Ishikawa (cell line): ENCODE measurements around the gene BLMH.

Source experiments
- CREB1 ChIP-seq: IDR thresholded peaks from 2 replicates; pipeline ENCODE4 v1.6.1; 2012; ENCODE audit warnings: low read depth
- EP300 ChIP-seq: IDR thresholded peaks from 2 replicates; pipeline ENCODE4 v1.6.1; 2012; ENCODE audit warnings: borderline replicate concordance
- RAD21 ChIP-seq: IDR thresholded peaks from 2 replicates; pipeline ENCODE4 v1.6.1; 2012; ENCODE audit warnings: low read depth
- TAF1 ChIP-seq: IDR thresholded peaks from 2 replicates; pipeline ENCODE4 v1.6.1; 2012; ENCODE audit warnings: low read depth, mild to moderate bottlenecking
- TF ChIP-seq, protein P1 (sequence below): IDR thresholded peaks from 2 replicates; pipeline ENCODE4 v1.6.1; 2012
- TF ChIP-seq, protein P2 (sequence below): IDR thresholded peaks from 2 replicates; pipeline ENCODE4 v1.6.1; 2012; ENCODE audit warnings: low read depth, mild to moderate bottlenecking
- TF ChIP-seq, protein P3 (sequence below): IDR thresholded peaks from 2 replicates; pipeline ENCODE4 v1.6.1; 2012

DNA sequence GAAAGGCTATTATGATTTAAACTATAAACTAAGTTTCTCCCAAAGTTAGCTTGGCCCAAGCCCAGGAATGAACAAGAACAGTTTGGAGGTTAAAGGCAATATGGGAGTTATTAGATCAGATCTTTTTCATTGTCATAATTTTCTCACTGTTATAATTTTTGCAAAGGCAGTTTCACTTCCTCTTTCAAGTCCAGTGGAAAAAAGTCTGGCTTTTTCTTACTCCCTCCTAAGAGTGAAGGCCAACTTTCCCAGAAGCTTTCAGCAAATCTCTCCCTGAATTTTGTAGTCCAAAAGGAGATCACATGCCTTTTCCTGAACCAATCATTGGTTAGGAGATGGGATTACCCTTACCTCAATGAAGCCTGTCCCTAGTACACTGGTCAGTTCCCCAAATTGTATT is 9.1 kb upstream of the BLMH start:
- TF ChIP-seq RAD21, result no peak
- TF ChIP-seq, protein P1, sequence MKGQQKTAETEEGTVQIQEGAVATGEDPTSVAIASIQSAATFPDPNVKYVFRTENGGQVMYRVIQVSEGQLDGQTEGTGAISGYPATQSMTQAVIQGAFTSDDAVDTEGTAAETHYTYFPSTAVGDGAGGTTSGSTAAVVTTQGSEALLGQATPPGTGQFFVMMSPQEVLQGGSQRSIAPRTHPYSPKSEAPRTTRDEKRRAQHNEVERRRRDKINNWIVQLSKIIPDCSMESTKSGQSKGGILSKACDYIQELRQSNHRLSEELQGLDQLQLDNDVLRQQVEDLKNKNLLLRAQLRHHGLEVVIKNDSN, result no peak
- TF ChIP-seq, protein P2, sequence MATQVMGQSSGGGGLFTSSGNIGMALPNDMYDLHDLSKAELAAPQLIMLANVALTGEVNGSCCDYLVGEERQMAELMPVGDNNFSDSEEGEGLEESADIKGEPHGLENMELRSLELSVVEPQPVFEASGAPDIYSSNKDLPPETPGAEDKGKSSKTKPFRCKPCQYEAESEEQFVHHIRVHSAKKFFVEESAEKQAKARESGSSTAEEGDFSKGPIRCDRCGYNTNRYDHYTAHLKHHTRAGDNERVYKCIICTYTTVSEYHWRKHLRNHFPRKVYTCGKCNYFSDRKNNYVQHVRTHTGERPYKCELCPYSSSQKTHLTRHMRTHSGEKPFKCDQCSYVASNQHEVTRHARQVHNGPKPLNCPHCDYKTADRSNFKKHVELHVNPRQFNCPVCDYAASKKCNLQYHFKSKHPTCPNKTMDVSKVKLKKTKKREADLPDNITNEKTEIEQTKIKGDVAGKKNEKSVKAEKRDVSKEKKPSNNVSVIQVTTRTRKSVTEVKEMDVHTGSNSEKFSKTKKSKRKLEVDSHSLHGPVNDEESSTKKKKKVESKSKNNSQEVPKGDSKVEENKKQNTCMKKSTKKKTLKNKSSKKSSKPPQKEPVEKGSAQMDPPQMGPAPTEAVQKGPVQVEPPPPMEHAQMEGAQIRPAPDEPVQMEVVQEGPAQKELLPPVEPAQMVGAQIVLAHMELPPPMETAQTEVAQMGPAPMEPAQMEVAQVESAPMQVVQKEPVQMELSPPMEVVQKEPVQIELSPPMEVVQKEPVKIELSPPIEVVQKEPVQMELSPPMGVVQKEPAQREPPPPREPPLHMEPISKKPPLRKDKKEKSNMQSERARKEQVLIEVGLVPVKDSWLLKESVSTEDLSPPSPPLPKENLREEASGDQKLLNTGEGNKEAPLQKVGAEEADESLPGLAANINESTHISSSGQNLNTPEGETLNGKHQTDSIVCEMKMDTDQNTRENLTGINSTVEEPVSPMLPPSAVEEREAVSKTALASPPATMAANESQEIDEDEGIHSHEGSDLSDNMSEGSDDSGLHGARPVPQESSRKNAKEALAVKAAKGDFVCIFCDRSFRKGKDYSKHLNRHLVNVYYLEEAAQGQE, result no peak
- no peak for TF ChIP-seq EP300
- no peak for TF ChIP-seq CREB1
- TF ChIP-seq, protein P3, sequence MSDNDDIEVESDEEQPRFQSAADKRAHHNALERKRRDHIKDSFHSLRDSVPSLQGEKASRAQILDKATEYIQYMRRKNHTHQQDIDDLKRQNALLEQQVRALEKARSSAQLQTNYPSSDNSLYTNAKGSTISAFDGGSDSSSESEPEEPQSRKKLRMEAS, result no peak
- TF ChIP-seq TAF1, result no peak
